Tibial nerve (tissue), 3 donors: ENCODE results near the gene SARNP.

Experiments
- POLR2A ChIP-seq, 2 donors: fragments of 450-650 bp; IDR thresholded peaks; one replicate each; pipeline ENCODE4 v1.6.1; 2017; ENCODE audit warnings: antibody characterized with exemption in 2 of 2, mild to moderate bottlenecking in 2 of 2, moderate library complexity in 2 of 2
- TF ChIP-seq, protein P1 (sequence below), 5 experiments: fragments of 200-600 bp in 3 of 5; fragments of 450-650 bp in 2 of 5; sonication (generic) in 3 of 5; IDR thresholded peaks; one replicate each; pipeline ENCODE4 v1.5.1; 2016 to 2019; ENCODE audit warnings: antibody characterized with exemption in 5 of 5, mild to moderate bottlenecking in 3 of 5, moderate library complexity in 2 of 5

DNA sequence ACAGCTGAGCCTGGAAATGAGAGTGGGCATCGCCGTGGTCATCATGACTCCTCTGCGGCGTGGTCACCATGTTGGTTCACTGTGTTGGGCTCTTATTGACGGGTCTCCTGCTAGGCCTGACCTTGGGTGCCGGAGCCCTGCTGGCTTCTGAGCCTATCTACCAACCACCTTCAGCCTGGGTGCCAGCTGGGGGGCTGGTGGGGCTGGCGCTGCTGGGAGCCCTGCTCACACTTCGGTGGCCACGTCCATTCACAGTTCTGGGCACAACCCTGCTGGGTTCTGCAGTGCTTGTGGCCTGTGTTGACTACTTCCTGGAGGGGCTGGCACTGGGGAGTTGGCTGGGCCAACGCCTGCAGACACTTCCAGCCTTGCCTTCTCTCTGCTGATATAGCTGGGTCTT, 15.5 kb upstream of the SARNP start:
- TF ChIP-seq POLR2A (IDR thresholded peaks at IDR 0.05) = no peak
- TF ChIP-seq, protein P1, sequence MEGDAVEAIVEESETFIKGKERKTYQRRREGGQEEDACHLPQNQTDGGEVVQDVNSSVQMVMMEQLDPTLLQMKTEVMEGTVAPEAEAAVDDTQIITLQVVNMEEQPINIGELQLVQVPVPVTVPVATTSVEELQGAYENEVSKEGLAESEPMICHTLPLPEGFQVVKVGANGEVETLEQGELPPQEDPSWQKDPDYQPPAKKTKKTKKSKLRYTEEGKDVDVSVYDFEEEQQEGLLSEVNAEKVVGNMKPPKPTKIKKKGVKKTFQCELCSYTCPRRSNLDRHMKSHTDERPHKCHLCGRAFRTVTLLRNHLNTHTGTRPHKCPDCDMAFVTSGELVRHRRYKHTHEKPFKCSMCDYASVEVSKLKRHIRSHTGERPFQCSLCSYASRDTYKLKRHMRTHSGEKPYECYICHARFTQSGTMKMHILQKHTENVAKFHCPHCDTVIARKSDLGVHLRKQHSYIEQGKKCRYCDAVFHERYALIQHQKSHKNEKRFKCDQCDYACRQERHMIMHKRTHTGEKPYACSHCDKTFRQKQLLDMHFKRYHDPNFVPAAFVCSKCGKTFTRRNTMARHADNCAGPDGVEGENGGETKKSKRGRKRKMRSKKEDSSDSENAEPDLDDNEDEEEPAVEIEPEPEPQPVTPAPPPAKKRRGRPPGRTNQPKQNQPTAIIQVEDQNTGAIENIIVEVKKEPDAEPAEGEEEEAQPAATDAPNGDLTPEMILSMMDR (IDR thresholded peaks at IDR 0.05) = no peak
